Activated CD8-positive, alpha-beta memory T cell treated with anti-CD3 and anti-CD28 coated beads for 1 hour (primary cell): Measurements from ENCODE around the gene TBC1D1.

Source experiments
- DNase-seq, 2 donors: peaks; one replicate each; pipeline ENCODE4 v3.0.0-alpha.2; 2020; ENCODE audit warnings: low read depth in 1 of 2; ENCODE audit errors: extremely low read depth in 1 of 2

Gene TBC1D1

DNA sequence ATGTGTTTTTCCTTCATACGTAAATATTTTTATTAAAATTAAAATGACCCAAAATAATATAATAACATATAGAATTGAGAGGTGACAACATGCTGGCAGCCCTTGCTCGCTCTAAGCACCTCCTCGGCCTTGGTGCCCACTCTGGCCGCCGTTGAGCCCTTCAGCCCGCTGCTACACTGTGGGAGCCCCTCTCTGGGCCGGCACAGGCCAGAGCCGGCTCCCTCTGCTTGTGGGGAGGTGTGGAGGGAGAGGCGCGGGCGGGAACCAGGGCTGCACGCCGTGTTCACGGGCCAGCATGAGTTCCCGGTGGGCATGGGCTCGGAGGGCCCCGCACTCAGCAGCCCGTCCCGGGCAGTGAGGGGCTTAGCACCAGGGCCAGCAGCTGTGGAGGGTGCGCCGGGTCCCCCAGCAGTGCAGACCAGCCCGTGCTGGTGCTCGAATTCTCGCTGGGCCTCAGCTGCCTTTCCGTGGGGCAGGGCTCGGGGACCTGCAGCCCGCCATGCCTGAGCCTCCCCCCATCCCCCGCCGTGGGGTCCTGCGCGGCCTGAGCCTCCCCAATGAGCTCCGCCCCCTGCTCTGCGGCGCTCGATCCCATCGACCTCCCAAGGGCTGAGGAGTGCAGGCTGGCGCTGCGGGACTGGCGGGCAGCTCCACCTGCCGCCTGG is 291.6 kb downstream of the TBC1D1 start:
- DNase-seq = no peak

DNA sequence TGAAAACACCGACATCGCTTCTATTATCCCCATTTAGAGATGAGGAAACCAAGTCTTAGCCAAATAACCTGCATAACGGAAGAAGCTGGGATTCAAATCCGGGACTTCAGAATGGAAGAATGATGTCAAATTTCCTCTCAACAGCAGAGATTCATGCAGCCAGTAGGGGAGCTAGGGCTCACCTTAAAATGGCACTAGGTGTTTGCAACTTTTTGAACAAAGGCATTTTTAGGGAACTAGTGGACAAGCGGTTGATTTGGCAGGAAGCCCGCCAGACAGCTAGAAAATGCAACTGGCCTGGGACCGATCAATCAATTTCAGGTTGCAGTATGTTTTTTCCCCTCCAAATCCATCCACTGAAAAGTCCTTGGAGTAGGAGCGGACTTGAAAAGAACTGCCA is 293.5 kb downstream of the TBC1D1 start:
- DNase-seq = no peak

DNA sequence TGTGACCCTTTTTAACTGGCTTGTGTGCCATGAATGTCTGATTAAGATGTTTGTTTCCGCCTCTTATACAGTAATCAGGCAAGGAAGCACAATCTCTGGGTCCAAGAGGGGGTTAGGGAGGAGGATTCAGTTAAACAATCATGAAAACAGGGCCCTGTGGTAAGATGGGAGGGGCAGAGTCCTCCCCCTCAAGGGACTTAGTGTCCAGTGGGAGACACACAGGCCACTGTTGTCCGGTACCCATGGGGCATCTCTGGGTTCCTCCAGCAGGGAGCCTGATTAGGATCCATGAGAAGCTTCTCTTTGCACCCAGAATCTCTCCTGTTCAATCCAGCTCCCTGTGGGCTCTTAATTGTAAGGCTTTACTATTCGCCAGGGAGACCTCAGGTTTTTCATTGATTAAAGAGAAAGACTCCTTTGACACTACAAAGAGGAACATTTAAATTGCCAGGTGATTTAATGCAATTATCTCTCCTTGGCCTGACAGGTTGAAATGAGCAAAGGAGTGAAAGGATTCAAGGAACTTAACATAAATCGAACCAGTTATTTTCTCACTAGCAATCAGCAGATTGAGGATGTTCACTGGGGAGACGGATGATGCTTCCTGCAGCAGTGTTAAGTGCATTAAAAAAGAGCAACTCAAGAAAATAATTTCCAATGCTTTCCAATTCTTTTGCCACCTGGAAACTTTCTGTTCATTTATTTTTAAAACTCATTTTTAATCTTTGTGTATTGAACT is 294.7 kb downstream of the TBC1D1 start:
- DNase-seq = no peak

DNA sequence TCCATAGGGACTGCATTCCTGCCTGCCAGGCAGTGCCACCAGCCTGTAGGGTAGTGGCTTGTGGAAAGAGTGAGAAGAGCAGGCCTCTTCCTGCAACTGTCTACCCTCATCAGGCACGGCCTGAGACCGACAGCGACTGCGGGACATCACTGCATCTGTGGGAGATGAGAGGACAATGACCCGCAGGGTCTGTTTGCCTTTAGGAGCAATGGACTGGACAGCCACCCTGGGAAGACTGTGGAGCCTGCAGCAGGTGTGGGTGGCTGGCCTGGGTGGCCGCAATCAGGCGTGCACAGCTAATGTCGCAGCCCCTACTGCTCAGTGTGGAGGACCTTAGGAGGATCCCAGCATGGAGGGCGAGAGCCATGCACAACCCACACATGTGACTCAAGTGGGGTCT is 297.3 kb downstream of the TBC1D1 start:
- no peak for DNase-seq

DNA sequence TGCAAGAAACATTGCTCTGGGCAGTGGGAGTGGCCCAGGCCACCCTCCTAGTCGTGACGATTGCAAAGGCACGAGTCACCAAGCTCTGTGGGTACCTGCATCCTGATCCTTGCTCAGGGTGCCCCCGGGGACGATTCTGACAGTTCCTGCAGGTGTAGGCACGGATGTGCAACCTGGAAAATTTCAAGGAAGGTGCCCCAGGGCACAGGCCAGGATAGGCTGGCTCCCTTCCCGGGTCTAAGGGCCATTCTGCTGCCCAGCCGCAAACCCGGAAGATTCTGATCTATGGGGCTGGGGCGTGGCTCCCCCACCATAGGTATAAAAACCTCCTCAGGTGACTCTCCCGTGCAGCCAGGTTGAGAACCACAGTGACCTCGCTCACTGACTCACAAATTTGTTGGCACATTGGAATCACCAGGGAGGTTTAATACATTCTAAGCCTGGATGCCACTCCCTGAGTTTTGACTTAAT is 297.8 kb downstream of the TBC1D1 start:
- DNase-seq = no peak
